ENCODE results near the gene SORCS2. TPM values are rescaled to one million over a fixed set of nuclear protein-coding genes. Genes with fewer than 3 reads are reported as not detected.

The SORCS2 gene
- total and polyA plus RNA-seq, 2 experiments from 2014 or later = 0.92 to 6.9 TPM

DNA sequence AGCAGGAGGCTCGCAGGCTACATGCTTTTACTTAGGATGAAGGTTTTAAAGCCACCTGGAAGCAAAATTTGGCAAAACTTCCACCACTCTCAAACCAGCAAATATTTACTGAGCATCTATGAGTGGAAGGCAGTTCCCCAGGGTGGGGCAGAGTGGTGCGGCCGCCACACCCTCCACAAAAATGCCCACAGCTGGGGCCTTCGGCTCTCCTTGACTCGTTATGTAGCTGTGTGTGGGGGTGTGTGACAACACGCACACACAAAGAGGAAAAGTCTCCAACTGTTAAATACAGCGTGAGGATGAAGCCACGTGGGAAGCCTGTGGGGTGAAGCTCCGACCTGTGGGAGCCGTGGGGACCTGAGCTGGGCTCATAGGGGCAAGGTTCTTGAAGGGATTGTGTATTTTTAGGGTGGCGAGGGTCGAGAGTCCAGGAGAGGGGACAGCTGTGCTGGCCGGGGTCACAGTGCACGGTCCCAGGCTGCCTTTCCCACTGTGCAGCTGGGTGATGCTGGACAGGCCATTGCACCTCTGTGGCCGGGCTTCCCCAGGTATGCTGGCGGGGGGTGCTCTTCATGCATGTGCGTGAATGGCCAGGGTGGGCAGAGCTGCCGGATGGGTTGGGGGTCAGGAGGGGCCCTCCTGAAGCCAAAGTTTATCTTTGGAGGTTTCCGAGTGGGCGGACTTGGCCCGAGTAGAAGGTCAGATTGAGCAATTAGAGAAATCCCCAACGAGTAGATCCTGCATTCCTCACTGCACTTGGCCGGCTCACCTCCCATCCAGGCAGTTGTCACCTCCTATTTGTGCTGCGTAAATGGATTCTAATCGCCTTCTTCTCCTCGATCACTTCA, 25.4 kb downstream of the SORCS2 start:
- TF ChIP-seq, protein P1, sequence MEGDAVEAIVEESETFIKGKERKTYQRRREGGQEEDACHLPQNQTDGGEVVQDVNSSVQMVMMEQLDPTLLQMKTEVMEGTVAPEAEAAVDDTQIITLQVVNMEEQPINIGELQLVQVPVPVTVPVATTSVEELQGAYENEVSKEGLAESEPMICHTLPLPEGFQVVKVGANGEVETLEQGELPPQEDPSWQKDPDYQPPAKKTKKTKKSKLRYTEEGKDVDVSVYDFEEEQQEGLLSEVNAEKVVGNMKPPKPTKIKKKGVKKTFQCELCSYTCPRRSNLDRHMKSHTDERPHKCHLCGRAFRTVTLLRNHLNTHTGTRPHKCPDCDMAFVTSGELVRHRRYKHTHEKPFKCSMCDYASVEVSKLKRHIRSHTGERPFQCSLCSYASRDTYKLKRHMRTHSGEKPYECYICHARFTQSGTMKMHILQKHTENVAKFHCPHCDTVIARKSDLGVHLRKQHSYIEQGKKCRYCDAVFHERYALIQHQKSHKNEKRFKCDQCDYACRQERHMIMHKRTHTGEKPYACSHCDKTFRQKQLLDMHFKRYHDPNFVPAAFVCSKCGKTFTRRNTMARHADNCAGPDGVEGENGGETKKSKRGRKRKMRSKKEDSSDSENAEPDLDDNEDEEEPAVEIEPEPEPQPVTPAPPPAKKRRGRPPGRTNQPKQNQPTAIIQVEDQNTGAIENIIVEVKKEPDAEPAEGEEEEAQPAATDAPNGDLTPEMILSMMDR (IDR thresholded peaks at IDR 0.05; ENCODE audit: low read depth, low read length) = no peak

DNA sequence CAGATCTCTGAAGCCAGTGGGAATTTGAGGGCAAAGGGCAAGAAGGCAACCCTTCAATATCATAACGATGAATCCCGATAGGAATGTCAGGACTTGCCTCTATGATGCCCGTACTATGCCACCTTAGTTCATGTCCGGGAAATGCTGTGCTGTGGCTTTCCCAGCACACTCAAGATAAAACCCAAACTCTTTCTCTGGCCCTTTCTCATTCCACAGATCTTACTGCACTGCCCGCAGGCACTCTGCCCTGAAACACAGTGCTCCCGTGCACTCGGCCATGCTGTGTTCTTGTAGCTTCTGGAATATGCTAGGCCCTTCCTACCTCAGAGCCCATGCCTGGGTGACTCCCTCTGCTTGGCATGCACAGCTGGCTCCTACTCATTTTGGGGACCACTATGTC, 26.3 kb downstream of the SORCS2 start:
- Histone ChIP-seq H3K27ac (no peak overlapping the region), H3K4me1 (ENCODE audit: low read depth) (no peaks in the 10 kb centered on the region), H3K9me3 (ENCODE audit: low read depth) (no peaks in the 10 kb centered on the region), H3K36me3 (no peaks in the 10 kb centered on the region), H3K4me3 (no peak overlapping the region), H3K27me3 (no peaks in the 10 kb centered on the region)
- no peak for DNase-seq (ENCODE audit: low read depth in 1 of 2, low spot score in 1 of 2)
- TF ChIP-seq, protein P1 (IDR thresholded peaks at IDR 0.05; ENCODE audit: low read depth, low read length) = no peak

More for the DNA sequence above, 25.4 kb downstream of the SORCS2 start:
- H3K27me3 ChIP-seq = no peaks in the 10 kb centered on the region
- no peak overlapping the region for H3K4me3 ChIP-seq
- H3K4me1 ChIP-seq (ENCODE audit: low read depth) = no peaks in the 10 kb centered on the region
- no peaks in the 10 kb centered on the region for H3K36me3 ChIP-seq
- H3K27ac ChIP-seq = no peak overlapping the region
- no peaks in the 10 kb centered on the region for H3K9me3 ChIP-seq (ENCODE audit: low read depth)
- DNase-seq (ENCODE audit: low read depth in 1 of 2, low spot score in 1 of 2) = peak in 1 of 2 donors; percentile 63

DNA sequence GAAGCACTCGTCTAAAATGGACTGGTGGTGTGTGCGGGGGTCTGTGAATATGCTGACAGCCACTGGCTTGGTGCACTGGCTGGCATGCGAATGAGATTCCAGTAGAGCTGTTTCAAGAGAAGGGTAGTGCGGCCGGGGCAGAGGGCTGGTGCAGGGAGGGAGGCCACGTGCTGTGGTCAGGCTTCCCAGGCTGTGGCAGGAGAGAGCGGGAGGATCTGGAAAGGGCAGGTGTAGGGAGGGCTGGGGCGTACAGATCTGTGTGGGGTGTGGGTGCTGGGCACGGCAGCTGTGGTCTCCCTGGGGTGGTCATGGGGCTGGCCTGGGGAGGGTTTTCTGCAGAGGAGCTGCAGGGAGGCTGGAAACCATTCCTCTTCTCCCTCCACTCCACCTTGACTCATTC, 30.2 kb downstream of the SORCS2 start:
- no peaks in the 10 kb centered on the region for H3K27me3 ChIP-seq
- no peak for DNase-seq (ENCODE audit: low read depth in 1 of 2, low spot score in 1 of 2)
- no peak overlapping the region for H3K4me3 ChIP-seq
- H3K27ac ChIP-seq = no peak overlapping the region
- H3K9me3 ChIP-seq (ENCODE audit: low read depth) = no peaks in the 10 kb centered on the region
- TF ChIP-seq, protein P1 (IDR thresholded peaks at IDR 0.05; ENCODE audit: low read depth, low read length) = no peak
- H3K36me3 ChIP-seq = no peaks in the 10 kb centered on the region
- no peaks in the 10 kb centered on the region for H3K4me1 ChIP-seq (ENCODE audit: low read depth)

DNA sequence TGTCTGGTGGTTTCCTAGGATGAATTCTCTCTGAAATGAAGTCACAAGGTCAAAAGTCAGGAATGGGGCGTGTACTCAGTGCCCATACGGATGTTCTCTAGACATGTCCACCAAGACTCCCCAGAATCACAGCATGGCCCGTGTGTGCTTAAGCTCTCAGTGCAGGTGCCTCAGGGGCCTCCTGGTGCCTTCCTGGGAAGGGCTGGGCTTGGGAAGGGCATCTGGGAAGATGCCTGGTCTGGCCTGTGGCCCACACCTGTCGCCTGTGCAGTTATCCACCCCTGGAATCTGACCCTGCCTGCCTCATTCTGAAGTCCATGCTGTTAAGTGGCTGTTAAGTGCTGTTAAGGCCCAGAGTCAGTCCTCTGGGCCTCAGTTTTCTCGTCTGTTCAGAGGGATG, 31.2 kb downstream of the SORCS2 start:
- DNase-seq (ENCODE audit: low read depth in 1 of 2, low spot score in 1 of 2) = no peak
- no peaks in the 10 kb centered on the region for H3K4me1 ChIP-seq (ENCODE audit: low read depth)
- no peaks in the 10 kb centered on the region for H3K27me3 ChIP-seq
- no peak overlapping the region for H3K4me3 ChIP-seq
- H3K9me3 ChIP-seq (ENCODE audit: low read depth) = no peaks in the 10 kb centered on the region
- TF ChIP-seq, protein P1 (IDR thresholded peaks at IDR 0.05; ENCODE audit: low read depth, low read length) = no peak
- no peaks in the 10 kb centered on the region for H3K36me3 ChIP-seq
- H3K27ac ChIP-seq = no peak overlapping the region

DNA sequence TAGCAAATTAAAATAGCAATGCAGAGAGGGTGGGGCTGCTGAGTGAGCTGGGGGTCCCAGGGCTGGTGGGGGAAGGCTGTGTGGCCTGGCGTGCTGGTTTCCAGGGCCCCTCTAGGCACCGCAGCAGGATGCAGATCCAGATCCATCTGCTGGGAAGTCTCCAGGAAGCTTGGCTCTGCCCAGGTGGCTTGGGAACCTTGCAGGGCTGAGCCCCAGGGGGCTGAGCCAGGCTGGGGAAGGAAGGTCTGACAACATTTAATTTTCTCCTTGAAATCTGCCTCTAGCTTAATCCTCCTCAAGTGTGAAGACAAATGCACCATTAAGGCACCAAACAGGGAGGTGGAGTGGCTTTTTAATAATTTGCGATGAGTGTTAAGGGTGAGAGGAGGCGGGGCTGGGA, 31.7 kb downstream of the SORCS2 start:
- H3K27me3 ChIP-seq = no peaks in the 10 kb centered on the region
- DNase-seq (ENCODE audit: low read depth in 1 of 2, low spot score in 1 of 2) = no peak
- TF ChIP-seq, protein P1 (IDR thresholded peaks at IDR 0.05; ENCODE audit: low read depth, low read length) = no peak
- H3K4me3 ChIP-seq = no peak overlapping the region
- H3K9me3 ChIP-seq (ENCODE audit: low read depth) = no peaks in the 10 kb centered on the region
- H3K36me3 ChIP-seq = no peaks in the 10 kb centered on the region
- H3K4me1 ChIP-seq (ENCODE audit: low read depth) = no peaks in the 10 kb centered on the region
- no peak overlapping the region for H3K27ac ChIP-seq

Data from cardiac muscle cell (in vitro differentiated cells and primary cell).